ENCODE data around the gene CCNK.

DNA sequence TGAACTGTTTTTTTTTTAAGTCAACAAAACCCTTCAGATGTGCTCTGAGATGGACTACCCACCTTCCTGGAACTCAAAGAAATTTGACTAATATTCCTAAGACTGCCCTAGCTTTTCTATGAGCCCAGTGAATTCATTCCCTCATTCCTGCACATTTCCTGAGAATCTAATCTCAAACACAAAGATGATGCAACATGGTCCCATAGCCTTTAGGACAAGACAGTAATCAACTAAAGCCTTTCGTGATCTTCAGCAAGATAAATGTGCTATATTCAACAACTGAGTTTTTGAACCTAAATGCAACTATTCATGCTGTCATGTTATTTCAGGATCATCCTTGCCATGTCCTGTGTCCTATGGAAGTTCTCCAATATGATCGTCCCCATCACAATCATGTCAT, 5.5 kb upstream of the CCNK start:
- TF ChIP-seq, protein P1, sequence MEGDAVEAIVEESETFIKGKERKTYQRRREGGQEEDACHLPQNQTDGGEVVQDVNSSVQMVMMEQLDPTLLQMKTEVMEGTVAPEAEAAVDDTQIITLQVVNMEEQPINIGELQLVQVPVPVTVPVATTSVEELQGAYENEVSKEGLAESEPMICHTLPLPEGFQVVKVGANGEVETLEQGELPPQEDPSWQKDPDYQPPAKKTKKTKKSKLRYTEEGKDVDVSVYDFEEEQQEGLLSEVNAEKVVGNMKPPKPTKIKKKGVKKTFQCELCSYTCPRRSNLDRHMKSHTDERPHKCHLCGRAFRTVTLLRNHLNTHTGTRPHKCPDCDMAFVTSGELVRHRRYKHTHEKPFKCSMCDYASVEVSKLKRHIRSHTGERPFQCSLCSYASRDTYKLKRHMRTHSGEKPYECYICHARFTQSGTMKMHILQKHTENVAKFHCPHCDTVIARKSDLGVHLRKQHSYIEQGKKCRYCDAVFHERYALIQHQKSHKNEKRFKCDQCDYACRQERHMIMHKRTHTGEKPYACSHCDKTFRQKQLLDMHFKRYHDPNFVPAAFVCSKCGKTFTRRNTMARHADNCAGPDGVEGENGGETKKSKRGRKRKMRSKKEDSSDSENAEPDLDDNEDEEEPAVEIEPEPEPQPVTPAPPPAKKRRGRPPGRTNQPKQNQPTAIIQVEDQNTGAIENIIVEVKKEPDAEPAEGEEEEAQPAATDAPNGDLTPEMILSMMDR (IDR thresholded peaks at IDR 0.05 in 8 of 11, conservative IDR thresholded peaks at IDR 0.05 in 3 of 11): no peak
- TF ChIP-seq POLR2A (IDR thresholded peaks at IDR 0.05): no peak

Data from spleen (tissue), 7 donors.